Muscle of arm (tissue), 12 donors: ENCODE measurements around the gene RIPOR3. TPM values are rescaled to one million over a fixed set of nuclear protein-coding genes. Genes with fewer than 3 reads are reported as not detected.
A peak's percentile ranks its signal among the peaks of the same experiment; 100 is the strongest.
"Not testable (repeated sequence)": the region's sequence is repeated elsewhere in the genome, so short reads cannot be mapped to it uniquely, and the experiment has no call there.

ENCODE experiments used
- DNase-seq: peaks from one replicate; pipeline ENCODE4 v3.0.0-alpha.2; 2013
- polyA plus RNA-seq, 12 donors: library from polyadenylated mRNA; unstranded; fragments of 120-200 nt; gene quantifications; one replicate each; pipeline ENCODE4 v1.2.1, GENCODE V29; 2013; ENCODE audit not compliant: insufficient read length in 12 of 12

The RIPOR3 gene
- polyA plus RNA-seq, 12 donors, result 4.3 to 15.1 (median 7.7) TPM; not detected in 1

- no peak for DNase-seq
Measured at GRCh38 chr20:50681359-50682064, 9.8 kb downstream of the RIPOR3 start.

- DNase-seq, result peak; percentile 59
Measured at GRCh38 chr20:50680105-50680960, 11.0 kb downstream of the RIPOR3 start.

- no peak for DNase-seq
Measured at GRCh38 chr20:50679753-50680104, 11.6 kb downstream of the RIPOR3 start.

- no peak for DNase-seq
Measured at GRCh38 chr20:50678169-50678898, 13.0 kb downstream of the RIPOR3 start.

- no peak for DNase-seq
Measured at GRCh38 chr20:50676858-50677257, 14.5 kb downstream of the RIPOR3 start.

- not testable (repeated sequence) for DNase-seq
Measured at GRCh38 chr20:50676377-50676731, 15.0 kb downstream of the RIPOR3 start.

DNA sequence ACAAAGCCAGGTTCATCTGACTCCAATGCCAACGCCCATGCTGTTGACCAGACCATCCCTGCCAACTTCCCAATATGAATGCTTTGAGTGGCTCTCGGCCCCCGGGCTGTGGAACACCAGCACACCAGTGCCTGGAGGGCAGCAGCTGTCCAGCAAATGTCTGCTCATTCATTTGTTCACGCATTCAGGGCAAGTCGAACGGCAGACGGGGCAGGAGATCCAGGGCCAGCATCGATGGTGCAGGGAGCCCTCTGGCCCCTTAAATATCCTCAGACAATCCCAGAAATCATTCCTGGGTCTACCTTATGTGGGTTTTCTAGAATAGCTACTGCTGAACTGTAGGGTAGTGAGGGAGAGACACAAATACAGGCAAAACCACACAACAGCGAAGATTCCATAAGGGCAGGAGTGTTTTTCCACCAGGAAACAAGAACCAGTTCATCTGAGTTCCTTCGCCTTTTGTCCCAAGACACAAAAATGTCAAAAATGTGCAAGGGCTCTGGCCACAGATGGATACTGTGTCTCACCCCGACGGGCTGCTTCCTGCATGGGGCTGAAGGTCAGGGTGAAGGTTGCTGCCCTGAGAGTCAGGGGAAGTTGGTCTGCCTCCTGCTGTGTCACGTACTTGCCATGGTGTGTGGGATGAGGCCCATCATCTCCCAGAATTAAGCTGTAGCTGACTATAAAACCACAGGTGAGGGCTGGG is 15.5 kb downstream of the RIPOR3 start:
- no peak for DNase-seq

GRCh38 chr20:50674138-50674825 is 17.1 kb downstream of the RIPOR3 start:
- DNase-seq, result no peak

DNA sequence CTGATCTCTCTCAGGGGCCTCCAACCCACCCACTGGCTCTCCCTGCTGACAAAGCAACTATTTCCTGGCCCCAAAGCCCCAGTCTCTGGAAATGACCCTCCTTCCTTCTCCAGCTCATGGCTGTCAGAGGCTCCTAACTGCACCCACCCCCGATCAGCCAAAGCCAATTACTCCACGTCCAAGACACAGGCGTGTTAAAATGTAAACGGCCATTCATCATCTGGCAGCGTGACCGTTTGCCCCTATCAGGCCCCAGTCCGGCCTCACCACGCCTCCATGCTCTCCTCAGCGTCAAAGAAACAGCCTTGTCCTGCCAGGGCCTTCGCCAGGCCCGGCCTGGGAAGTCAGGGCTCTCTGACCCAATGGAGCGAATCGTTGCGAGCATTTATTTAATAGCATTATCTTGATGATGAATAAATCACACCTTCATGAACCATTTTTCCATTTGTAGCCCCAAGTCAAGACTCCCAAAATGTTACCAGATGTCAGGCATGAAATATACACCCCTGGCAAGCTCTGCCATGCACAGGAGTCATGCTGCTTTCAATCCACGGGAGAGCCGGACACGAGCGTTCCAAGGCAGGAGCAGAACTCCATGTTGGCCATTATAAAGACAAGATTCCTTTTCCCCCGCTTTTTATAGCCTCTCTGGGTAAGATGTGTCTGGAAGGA is 17.7 kb downstream of the RIPOR3 start:
- peak; percentile 77 for DNase-seq

- no peak for DNase-seq
Measured at GRCh38 chr20:50673146-50673465, 18.2 kb downstream of the RIPOR3 start.

- DNase-seq, result no peak
Measured at GRCh38 chr20:50672400-50673145, 18.8 kb downstream of the RIPOR3 start.

DNA sequence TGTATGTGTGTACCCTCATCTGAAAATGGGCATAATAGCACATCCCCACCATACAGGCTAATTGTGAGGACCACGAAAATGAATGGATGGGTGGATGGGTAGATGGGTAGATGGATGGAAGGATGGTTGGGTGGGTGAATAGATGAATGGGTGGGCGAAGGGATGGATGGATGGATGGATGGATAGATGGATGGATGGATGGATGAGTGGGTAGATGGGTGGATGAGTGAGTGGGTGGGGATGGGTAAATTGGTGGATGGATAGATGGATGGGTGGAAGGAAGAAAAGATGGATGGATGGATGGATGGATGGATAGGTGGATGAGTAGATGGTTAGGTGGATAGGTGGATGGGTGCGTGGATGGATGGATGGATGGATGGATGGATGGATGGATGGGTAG is 19.7 kb downstream of the RIPOR3 start:
- no peak for DNase-seq

DNA sequence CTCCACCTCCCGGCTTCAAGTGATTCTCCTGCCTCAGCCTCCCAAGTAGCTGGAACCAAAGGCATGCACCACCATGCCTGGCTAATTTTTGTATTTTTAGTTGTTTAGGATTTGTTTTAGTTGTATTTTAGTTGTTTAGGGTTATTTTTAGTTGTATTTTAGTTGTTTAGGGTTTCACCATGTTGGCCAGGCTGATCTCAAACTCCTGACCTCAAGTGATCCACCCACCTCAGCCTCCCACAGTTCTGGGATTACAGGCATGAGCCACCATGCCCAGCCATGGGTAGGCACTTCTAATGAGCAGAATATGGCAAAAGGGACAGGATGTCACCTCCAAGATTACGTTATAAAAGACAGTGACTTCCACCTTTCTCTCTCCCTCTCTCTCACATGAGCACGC is 20.3 kb downstream of the RIPOR3 start:
- DNase-seq, result not testable (repeated sequence)

DNA sequence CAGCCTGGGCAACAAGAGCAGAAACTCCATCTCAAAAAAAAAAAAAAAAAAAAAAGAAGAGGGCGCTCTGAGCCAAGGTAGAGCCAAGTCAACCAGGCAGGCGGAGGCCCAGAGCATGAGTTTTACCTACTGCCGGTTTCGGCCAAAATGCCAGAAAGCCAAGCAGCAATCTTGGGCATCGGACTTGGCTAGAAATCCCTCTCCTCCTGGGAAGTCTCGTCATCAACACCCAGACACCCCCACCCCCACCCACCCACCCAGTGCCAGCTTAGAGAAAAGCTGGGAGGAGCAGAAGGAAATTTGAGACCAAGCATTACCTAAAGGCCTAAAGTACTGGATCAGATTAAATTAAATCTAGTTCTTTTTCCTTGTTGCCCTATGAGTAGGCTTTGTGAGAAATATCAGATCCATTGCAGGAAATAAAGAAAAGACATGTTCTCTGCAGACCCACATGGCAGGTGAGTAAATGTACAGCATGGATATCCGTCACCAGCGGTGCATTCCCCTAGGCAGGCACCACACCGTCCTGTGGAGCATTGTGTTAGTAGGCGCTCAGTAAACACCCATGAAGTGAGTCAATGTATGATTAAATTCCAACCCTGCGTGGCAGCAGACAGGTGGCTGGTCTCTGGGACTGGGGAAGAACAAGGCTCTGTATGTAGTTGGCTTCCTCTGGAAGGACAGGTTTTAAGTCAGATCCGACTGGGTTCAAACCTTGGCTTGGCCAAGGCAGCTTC is 21.0 kb downstream of the RIPOR3 start:
- DNase-seq, result no peak

DNA sequence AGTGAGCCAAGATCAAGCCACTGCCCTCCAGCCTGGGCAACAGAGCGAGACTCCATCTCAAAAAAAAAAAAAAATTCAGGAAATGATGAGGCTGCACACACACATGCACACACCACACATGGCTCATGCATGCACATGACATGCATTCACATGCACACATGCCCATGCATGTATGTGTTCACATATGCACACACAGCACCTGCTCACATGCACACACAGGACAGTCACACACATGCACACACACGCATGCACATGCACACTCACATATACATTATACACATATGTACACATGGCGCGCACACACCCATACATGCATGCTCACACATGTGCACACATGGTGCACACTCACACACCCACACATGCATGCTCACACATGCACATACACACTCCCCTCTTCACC is 22.5 kb downstream of the RIPOR3 start:
- no peak for DNase-seq

DNA sequence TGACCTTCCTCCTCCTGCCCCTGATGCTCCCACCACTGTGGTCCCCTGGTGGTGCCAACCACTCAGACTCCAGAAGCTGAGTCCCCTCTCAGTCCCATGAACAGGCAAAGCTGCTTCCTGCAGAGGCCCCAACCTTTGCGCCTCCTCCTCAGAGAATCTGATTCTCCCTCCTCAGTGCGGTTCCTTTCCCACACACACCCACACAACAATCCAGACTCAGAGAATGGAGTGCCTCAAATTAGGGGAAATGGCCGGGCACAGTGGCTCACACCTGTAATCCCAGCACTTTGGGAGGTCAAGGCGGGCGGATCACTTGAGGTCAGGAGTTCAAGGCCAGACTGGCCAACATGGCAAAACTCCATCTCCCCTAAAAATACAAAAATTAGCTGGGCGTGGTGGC is 23.0 kb downstream of the RIPOR3 start:
- no peak for DNase-seq

DNA sequence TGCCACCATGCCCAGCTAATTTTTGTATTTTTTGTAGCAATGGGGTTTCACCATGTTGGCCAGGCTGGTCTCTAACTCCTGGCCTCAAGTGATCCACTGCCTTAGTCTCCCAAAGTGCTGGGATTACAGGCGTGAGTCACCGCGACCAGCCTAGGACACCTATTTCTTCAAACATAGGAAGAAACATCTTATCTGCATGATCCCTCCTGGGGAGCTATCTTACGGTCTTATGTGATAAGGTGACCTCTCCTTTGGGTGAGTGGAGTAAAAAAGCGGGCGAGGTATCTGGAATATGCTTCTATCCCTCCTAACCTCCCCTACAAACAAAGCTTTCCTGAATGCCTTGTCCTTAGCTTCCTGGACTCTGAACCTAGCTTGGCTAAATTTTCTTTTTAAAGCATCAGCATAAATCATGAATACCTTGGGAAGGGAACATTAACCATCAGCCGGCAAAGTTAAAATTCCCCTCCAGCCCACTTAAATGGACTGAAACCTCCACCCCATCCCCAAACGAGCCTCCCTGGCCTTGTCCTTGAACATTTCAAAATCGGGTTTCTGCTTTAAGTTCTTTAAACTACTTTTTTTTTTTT is 24.5 kb downstream of the RIPOR3 start:
- DNase-seq, result no peak

GRCh38 chr20:50664254-50664653 is 27.1 kb downstream of the RIPOR3 start:
- no peak for DNase-seq
